Measurements from ENCODE around the gene HSCB.
"Not testable (repeated sequence)": the region's sequence is repeated elsewhere in the genome, so short reads cannot be mapped to it uniquely, and the experiment has no call there.

HSCB gene

GRCh38 chr22:28741785-28742561 is at the start of gene HSCB, which contains the start of gene CHEK2:
TSS of gene HSCB (plus strand) at chr22:28742039. CDS start at chr22:28742096, 57 bp downstream.
TSS of gene CHEK2 (minus strand) at chr22:28741820. CDS start at chr22:28734721, 7,099 bp downstream.
- DNase-seq, result peak; percentile 94

- DNase-seq, result not testable (repeated sequence)
Observed at GRCh38 chr22:28693041-28693760, 48.6 kb upstream of the HSCB start.

GRCh38 chr22:28702891-28703290 is 38.9 kb upstream of the HSCB start:
- no peak for DNase-seq

- no peak for DNase-seq
Observed at GRCh38 chr22:28703436-28703835, 38.4 kb upstream of the HSCB start.

- DNase-seq, result no peak
Observed at GRCh38 chr22:28706845-28707244, 35.0 kb upstream of the HSCB start.

GRCh38 chr22:28710107-28710506 is 31.7 kb upstream of the HSCB start:
- no peak for DNase-seq

GRCh38 chr22:28710576-28711191 is 31.2 kb upstream of the HSCB start:
- no peak for DNase-seq

GRCh38 chr22:28711341-28711740 is 30.5 kb upstream of the HSCB start:
- no peak for DNase-seq

GRCh38 chr22:28711820-28712777 is 29.7 kb upstream of the HSCB start:
- DNase-seq, result no peak

- no peak for DNase-seq
Observed at GRCh38 chr22:28714043-28714628, 27.7 kb upstream of the HSCB start.

- DNase-seq, result no peak
Observed at GRCh38 chr22:28715611-28716010, 26.2 kb upstream of the HSCB start.

GRCh38 chr22:28716686-28717085 is 25.2 kb upstream of the HSCB start:
- no peak for DNase-seq

GRCh38 chr22:28718044-28718443 is 23.8 kb upstream of the HSCB start:
- DNase-seq, result no peak

- no peak for DNase-seq
Observed at GRCh38 chr22:28728002-28728401, 13.8 kb upstream of the HSCB start.

GRCh38 chr22:28728621-28729313 is 13.1 kb upstream of the HSCB start:
- DNase-seq, result no peak

- no peak for DNase-seq
Observed at GRCh38 chr22:28730179-28730578, 11.7 kb upstream of the HSCB start.

GRCh38 chr22:28734393-28734792 is 7.4 kb upstream of the HSCB start:
- DNase-seq, result no peak

- no peak for DNase-seq
Observed at GRCh38 chr22:28736301-28737155, 5.3 kb upstream of the HSCB start.

GRCh38 chr22:28737701-28738100 is 4.1 kb upstream of the HSCB start:
- DNase-seq, result no peak

- DNase-seq, result not testable (repeated sequence)
Observed at GRCh38 chr22:28738876-28739275, 3.0 kb upstream of the HSCB start.

Data from NCI-H510A (cell line).